ENCODE results near the gene ZFAND6. TPM values are rescaled to one million over a fixed set of nuclear protein-coding genes. Genes with fewer than 3 reads are reported as not detected.

Gene ZFAND6
- total RNA-seq, 1 donor from 2014 or later: 86.7 TPM

DNA sequence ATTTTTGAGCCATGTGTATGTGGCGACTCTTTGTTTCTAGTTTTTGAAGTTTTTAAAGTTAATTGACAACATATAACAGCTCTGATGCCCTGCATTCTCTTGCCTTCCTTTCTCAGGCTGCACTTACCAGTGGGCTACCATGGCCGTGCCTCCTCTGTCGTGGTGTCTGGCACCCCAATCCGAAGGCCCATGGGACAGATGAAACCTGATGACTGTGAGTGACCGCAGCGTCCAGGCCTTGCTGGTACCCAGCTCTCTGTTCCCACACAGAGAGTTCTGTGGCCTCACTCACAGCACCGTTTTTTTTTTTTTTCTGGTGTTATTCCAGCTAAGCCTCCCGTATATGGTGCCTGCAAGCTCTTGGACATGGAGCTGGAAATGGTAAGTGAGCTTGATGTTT is 108.5 kb downstream of the ZFAND6 start:
- H3K4me3 ChIP-seq (ENCODE audit: low read depth, low read length): no peak overlapping the region
- no peak for TF ChIP-seq CTCF (conservative IDR thresholded peaks at IDR 0.05; ENCODE audit: low read depth, low read length)
- DNase-seq (ENCODE audit: low read depth): no peak

GRCh38 chr15:80168421-80168820 is 108.9 kb downstream of the ZFAND6 start:
- no peak for TF ChIP-seq CTCF (conservative IDR thresholded peaks at IDR 0.05; ENCODE audit: low read depth, low read length)
- no peak for DNase-seq (ENCODE audit: low read depth)
- no peak overlapping the region for H3K4me3 ChIP-seq (ENCODE audit: low read depth, low read length)

GRCh38 chr15:80169768-80170357 is 110.4 kb downstream of the ZFAND6 start:
- no peak for DNase-seq (ENCODE audit: low read depth)
- no peak overlapping the region for H3K4me3 ChIP-seq (ENCODE audit: low read depth, low read length)
- TF ChIP-seq CTCF (conservative IDR thresholded peaks at IDR 0.05; ENCODE audit: low read depth, low read length): no peak

DNA sequence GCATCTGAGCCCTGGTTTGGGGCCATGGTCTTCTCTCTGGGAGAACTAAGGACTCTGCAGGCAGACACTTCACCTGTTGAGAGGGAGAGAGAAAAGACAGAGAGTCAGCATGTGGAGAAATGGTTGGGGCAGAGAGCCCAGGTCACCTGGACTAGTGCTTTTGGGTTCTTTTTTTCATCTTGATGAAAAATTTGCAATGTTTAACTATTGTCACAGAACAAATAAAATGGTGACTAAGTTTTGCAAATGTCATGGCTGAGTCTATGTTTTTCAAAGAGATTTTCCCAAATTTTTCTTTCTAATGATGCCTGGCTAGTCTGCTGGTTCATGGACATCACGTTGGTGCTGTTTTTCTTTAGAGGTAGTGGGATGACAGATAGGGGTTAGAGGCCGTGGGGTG is 111.1 kb downstream of the ZFAND6 start:
- H3K4me3 ChIP-seq (ENCODE audit: low read depth, low read length): no peak overlapping the region
- DNase-seq (ENCODE audit: low read depth): no peak
- no peak for TF ChIP-seq CTCF (conservative IDR thresholded peaks at IDR 0.05; ENCODE audit: low read depth, low read length)

- TF ChIP-seq CTCF (conservative IDR thresholded peaks at IDR 0.05; ENCODE audit: low read depth, low read length): no peak
- H3K4me3 ChIP-seq (ENCODE audit: low read depth, low read length): no peak overlapping the region
- no peak for DNase-seq (ENCODE audit: low read depth)
Measured at GRCh38 chr15:80171787-80172186, 112.3 kb downstream of the ZFAND6 start.

- no peak overlapping the region for H3K4me3 ChIP-seq (ENCODE audit: low read depth, low read length)
- no peak for DNase-seq (ENCODE audit: low read depth)
- no peak for TF ChIP-seq CTCF (conservative IDR thresholded peaks at IDR 0.05; ENCODE audit: low read depth, low read length)
Measured at GRCh38 chr15:80172401-80172800, 112.9 kb downstream of the ZFAND6 start.

DNA sequence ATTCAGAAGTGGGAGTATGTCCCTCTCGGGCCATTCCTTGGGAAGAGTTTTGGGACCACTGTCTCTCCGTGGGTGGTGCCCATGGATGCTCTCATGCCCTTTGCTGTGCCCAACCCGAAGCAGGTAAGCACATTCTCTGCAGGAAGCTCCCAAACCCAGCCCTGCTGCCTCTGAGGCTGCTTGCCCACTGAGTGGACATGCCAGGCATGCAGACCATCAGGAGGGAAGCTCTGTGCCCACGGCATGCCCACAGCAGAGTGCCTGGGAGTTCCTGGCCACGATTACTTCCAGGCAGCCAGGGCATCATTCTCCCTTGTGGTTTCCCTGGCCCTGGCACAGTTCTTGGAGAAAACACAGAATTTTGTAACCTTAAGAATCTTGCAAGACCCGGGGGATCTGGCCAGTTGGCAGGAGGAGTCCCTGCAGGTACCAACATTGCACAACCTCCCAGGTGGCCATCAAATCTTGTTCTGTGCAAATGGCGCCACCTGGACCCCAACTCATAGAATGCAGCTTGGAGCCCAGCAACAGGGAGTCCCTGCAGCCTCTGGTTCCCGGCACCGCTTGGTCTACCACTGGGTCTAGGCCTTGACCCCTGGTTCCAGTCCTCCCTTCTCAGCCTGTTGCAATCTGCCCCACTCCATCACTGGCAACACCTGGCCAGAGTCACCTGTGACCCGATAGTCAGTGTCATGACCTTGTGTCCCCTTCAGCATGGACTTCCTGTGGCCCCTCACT is 113.7 kb downstream of the ZFAND6 start:
- DNase-seq (ENCODE audit: low read depth): no peak
- TF ChIP-seq CTCF (conservative IDR thresholded peaks at IDR 0.05; ENCODE audit: low read depth, low read length): peak; percentile 84
- H3K4me3 ChIP-seq (ENCODE audit: low read depth, low read length): no peak overlapping the region

All from epithelial cell of proximal tubule (primary cell).